Tibial nerve (tissue), 4 donors: Measurements from ENCODE around the gene DNPH1. TPM values are rescaled to one million over a fixed set of nuclear protein-coding genes. Genes with fewer than 3 reads are reported as not detected.

Experiments
- DNase-seq, 2 donors: peaks; one replicate each; pipeline ENCODE4 v3.0.0-alpha.2; 2019; ENCODE audit warnings: low spot score in 2 of 2
- H3K27ac ChIP-seq, 4 donors: fragments of 200-600 bp; sonication (generic) in 3 of 4; one replicate each; pipeline ENCODE4 v1.5.1; 2017 to 2019; ENCODE audit warnings: mild to moderate bottlenecking in 1 of 4
- H3K27me3 ChIP-seq, 2 donors: fragments of 200-600 bp; sonication (generic) in 1 of 2; one replicate each; pipeline versions ENCODE4 v1.5.1 to v1.6.0; 2017 to 2019
- H3K36me3 ChIP-seq, 3 donors: fragments of 200-600 bp; sonication (generic); one replicate each; pipeline ENCODE4 v1.5.1; 2018 to 2019
- H3K4me1 ChIP-seq, 4 donors: fragments of 200-600 bp; sonication (generic) in 3 of 4; one replicate each; pipeline ENCODE4 v1.5.1; 2017 to 2019
- H3K4me3 ChIP-seq, 4 donors: fragments of 200-600 bp; sonication (generic) in 3 of 4; one replicate each; pipeline ENCODE4 v1.5.1; 2017 to 2019; ENCODE audit warnings: mild to moderate bottlenecking in 1 of 4, moderate library complexity in 1 of 4
- H3K9me3 ChIP-seq, 4 donors: fragments of 200-600 bp; sonication (generic) in 3 of 4; one replicate each; pipeline ENCODE4 v1.5.1; 2017 to 2019
- EP300 ChIP-seq, 2 donors: sonication (generic); formaldehyde crosslinking; IDR thresholded peaks; one replicate each; pipeline ENCODE4 v1.6.1; 2017; ENCODE audit warnings: antibody characterized with exemption in 2 of 2, mild to moderate bottlenecking in 1 of 2
- POLR2A ChIP-seq, 2 donors: fragments of 450-650 bp; IDR thresholded peaks; one replicate each; pipeline ENCODE4 v1.6.1; 2017; ENCODE audit warnings: antibody characterized with exemption in 2 of 2, mild to moderate bottlenecking in 2 of 2, moderate library complexity in 2 of 2
- WGBS, 2 donors: methylation state at CpG; one replicate each; pipeline ENCODE4 v1.1.5; 2018; 5-methylcytosine and 5-hydroxymethylcytosine counted together
- total RNA-seq, 4 donors: library from RNA; depleted of rRNA; stranded (reverse); fragments of >200 nt; gene quantifications; one replicate each; pipeline ENCODE4 v1.1.0, GENCODE V29; 2016
- TF ChIP-seq, protein P1 (sequence below), 5 experiments: fragments of 200-600 bp in 3 of 5; fragments of 450-650 bp in 2 of 5; sonication (generic) in 3 of 5; IDR thresholded peaks; one replicate each; pipeline ENCODE4 v1.5.1; 2016 to 2019; ENCODE audit warnings: antibody characterized with exemption in 5 of 5, mild to moderate bottlenecking in 3 of 5, moderate library complexity in 2 of 5

The DNPH1 gene
- total RNA-seq, 4 donors from 2014 or later: 61.8 to 114 (median 101) TPM

DNA sequence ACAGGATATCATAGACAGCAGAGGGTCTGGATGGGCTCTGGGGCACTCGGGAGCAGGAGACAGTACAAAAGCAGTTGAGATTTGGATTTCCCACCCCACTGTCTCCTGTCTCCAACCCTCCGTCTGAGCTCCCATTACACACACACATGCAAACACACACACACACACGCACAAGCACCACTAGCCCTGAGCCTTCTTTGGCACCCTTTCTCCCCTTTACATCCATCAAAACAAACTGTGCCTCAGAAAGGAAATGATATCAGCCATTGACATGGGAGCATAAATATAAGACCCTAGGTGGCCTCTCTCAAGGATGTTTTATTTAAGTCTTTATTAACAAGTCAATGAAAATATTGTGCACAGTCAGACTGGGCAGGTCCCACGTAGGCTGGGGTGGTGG lies 31.5 kb upstream of the DNPH1 start:
- DNase-seq: no peak
- TF ChIP-seq EP300 (IDR thresholded peaks at IDR 0.05) (no peak), POLR2A (IDR thresholded peaks at IDR 0.05) (no peak)
- TF ChIP-seq, protein P1, sequence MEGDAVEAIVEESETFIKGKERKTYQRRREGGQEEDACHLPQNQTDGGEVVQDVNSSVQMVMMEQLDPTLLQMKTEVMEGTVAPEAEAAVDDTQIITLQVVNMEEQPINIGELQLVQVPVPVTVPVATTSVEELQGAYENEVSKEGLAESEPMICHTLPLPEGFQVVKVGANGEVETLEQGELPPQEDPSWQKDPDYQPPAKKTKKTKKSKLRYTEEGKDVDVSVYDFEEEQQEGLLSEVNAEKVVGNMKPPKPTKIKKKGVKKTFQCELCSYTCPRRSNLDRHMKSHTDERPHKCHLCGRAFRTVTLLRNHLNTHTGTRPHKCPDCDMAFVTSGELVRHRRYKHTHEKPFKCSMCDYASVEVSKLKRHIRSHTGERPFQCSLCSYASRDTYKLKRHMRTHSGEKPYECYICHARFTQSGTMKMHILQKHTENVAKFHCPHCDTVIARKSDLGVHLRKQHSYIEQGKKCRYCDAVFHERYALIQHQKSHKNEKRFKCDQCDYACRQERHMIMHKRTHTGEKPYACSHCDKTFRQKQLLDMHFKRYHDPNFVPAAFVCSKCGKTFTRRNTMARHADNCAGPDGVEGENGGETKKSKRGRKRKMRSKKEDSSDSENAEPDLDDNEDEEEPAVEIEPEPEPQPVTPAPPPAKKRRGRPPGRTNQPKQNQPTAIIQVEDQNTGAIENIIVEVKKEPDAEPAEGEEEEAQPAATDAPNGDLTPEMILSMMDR (IDR thresholded peaks at IDR 0.05): no peak
- no peaks in the 10 kb centered on the region for H3K9me3 ChIP-seq
- H3K4me3 ChIP-seq: no peak overlapping the region
- H3K27me3 ChIP-seq: peaks cover 0 to 10% of the 10 kb centered on the region in 2 donors
- H3K27ac ChIP-seq: no peak overlapping the region
- WGBS, 2 donors: 55 to 68% methylated on average over 4 of the region's 4 CpGs
- no peaks in the 10 kb centered on the region for H3K36me3 ChIP-seq
- no peaks in the 10 kb centered on the region for H3K4me1 ChIP-seq

DNA sequence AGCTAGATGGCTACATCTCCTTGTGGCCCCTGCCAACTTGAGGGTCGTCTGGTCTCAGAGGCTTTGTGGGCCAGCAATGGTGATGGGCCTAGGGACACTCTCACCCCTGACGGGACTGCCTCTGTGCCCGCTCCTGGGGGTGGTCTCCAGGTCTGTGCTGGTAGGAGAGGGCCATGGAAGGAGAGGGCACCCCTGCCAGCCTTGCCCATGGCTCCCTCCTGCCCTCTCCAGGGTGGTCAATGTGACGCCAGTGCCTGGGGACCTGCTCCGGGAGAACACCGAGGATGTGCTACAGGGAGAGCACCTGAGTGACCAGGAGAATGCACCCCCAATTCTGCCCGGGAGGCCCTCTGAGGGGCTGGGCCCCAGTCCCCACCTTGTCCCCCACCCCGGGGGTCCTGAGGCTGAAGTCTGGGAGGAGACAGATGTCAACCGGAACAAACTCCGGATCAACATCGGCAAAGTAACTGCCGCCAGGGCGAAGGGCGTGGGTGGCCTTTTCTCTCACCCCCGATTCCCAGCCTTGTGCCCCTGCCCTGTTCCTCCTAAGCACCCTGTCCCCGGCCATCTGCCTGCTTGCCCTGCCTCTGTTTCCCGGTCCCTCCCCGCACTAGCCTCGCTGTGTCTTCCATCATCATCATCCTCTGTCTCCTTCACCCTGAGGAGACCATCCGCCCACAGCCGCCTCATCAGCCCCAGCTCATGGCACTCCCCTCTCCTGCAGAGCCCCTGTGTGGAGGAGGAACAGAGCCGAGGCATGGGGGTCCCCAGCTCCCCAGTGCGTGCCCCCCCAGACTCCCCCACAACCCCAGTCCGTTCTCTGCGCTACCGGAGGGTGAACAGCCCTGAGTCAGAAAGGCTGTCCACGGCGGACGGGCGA lies 29.8 kb upstream of the DNPH1 start:
- H3K4me3 ChIP-seq: no peak overlapping the region
- H3K27me3 ChIP-seq: peaks cover 0 to 16% of the 10 kb centered on the region in 2 donors
- H3K9me3 ChIP-seq: no peaks in the 10 kb centered on the region
- WGBS, 2 donors: 88 to 90% methylated on average over 30 of the region's 30 CpGs
- no peak for DNase-seq
- H3K27ac ChIP-seq: no peak overlapping the region
- no peaks in the 10 kb centered on the region for H3K4me1 ChIP-seq
- no peaks in the 10 kb centered on the region for H3K36me3 ChIP-seq
- TF ChIP-seq, protein P1 (IDR thresholded peaks at IDR 0.05): no peak
- no peak for TF ChIP-seq POLR2A (IDR thresholded peaks at IDR 0.05)
- no peak for TF ChIP-seq EP300 (IDR thresholded peaks at IDR 0.05)

DNA sequence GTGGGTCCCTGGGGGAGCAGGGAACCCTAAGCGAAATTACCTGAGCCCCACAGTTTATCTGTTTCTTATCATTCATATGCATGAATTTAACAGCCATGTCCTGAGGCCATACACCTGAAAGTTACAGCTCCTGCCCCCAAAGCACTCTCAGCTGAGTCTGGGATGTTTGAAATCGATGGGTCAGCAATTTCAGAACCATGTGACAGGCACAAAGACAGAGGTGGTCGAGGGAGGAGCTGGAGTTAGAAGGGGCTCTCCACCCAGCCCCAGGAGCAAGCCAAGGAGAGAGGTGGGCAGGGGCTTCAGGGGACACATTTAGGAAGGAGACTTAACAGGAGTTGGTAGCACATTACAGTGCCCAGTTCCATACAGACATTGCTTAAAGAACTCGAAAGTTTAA lies 28.9 kb upstream of the DNPH1 start:
- Histone ChIP-seq H3K27ac (no peak overlapping the region), H3K36me3 (no peaks in the 10 kb centered on the region), H3K4me1 (no peaks in the 10 kb centered on the region), H3K27me3 (peaks cover 0 to 22% of the 10 kb centered on the region in 2 donors), H3K4me3 (no peak overlapping the region), H3K9me3 (no peaks in the 10 kb centered on the region)
- WGBS, 2 donors: 59 to 71% methylated on average over 4 of the region's 4 CpGs
- TF ChIP-seq EP300 (IDR thresholded peaks at IDR 0.05): no peak
- TF ChIP-seq POLR2A (IDR thresholded peaks at IDR 0.05): no peak
- TF ChIP-seq, protein P1 (IDR thresholded peaks at IDR 0.05): no peak
- no peak for DNase-seq

DNA sequence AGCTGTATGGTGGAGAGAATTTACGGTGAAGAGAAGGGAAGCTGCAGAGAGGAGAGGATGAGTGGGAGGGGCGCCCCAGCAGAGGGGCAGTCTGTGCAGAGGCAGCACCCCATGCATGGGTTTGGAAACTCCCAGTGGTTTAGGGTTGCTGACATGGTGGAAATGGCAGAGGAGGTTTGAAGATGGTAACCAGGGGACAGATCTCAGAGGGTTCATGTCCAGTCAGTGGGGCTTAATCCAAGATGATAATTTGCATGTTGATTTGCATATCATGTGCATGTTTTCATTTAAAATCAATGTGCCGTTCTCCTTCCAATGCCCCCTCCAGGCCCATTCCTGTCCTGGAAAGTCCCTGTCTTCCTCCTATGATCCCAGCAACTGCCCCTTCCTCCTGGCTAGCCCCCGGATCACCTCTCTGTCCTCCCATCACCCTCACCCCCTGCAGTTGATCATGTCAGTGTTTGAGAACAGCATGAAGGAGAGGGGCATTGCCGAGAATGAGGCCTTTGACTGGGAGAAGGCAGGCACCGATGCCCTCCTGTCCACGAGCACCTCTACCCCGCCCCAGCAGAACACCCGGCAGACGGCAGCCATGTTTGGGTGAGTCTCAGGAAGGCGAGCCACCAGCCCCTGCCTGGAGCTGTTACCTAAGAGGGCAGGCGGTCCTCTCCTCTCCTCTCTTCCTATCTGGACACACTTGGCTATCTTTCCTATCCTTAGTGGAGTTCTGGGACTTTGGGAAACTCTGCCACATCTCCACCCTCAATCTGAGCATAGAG lies 28.3 kb upstream of the DNPH1 start:
- 71 to 76% methylated on average over 12 of the region's 12 CpGs for WGBS, 2 donors
- TF ChIP-seq EP300 (IDR thresholded peaks at IDR 0.05): no peak
- peaks cover 0 to 28% of the 10 kb centered on the region in 2 donors for H3K27me3 ChIP-seq

DNA sequence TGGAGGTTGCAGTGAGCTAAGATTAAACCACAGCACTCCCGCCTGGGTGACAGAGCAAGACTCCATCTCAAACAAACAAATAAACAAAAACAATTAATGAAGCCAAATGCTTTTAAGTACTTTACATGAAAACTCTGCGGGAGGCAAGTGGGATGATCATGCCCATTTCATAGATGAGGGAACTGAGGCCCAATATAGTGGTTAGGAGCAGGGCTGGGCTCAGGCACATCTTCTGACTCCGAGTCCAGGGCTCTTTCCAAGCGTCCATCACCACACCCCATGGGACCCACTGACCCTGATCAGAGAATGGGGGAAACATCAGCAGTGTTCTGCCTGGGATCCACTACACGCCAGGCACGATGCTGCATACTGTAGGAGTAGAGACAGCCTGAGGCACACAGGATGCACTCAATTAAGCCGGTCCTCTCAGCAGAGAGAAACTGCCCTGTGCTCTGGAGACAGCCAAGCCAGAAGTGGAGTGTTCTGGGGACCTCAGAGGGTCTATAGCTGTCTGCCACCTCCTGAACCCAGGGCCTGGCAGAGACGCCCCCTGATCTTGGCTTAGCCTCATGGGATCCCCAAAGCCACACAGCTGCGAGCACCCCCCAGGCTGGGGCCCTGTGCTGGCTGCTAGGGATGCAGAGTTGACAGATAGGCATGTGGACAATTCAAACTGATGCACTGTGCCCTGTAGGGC lies 27.5 kb upstream of the DNPH1 start:
- H3K27ac ChIP-seq: no peak overlapping the region
- WGBS, 2 donors: 78 to 80% methylated on average over 5 to 9 of the region's 9 CpGs
- H3K27me3 ChIP-seq: peaks cover 0 to 35% of the 10 kb centered on the region in 2 donors
- H3K9me3 ChIP-seq: no peaks in the 10 kb centered on the region
- H3K36me3 ChIP-seq: no peaks in the 10 kb centered on the region
- DNase-seq: no peak
- TF ChIP-seq, protein P1 (IDR thresholded peaks at IDR 0.05): no peak
- no peak for TF ChIP-seq POLR2A (IDR thresholded peaks at IDR 0.05)
- H3K4me1 ChIP-seq: peaks cover 0 to under 1% (median 0%) of the 10 kb centered on the region in 4 donors
- no peak overlapping the region for H3K4me3 ChIP-seq

More for the DNA sequence above, 28.3 kb upstream of the DNPH1 start:
- no peak overlapping the region for H3K4me3 ChIP-seq
- no peak for DNase-seq
- no peaks in the 10 kb centered on the region for H3K9me3 ChIP-seq
- H3K4me1 ChIP-seq: no peaks in the 10 kb centered on the region
- no peak overlapping the region for H3K27ac ChIP-seq
- no peaks in the 10 kb centered on the region for H3K36me3 ChIP-seq
